Kidney (tissue), 14 donors: ENCODE measurements around the gene ANAPC16. TPM values are rescaled to one million over a fixed set of nuclear protein-coding genes. Genes with fewer than 3 reads are reported as not detected.

Experiments
- DNase-seq, 5 donors: peaks; one replicate each; pipeline ENCODE4 v3.0.0-alpha.2; 2013 to 2020
- FAIRE-seq: peaks from 2 replicates; lab custom pipeline; 2012; peaks lifted over from hg19 to GRCh38; lab: Jason Lieb, UNC
- H3K27ac ChIP-seq, 2 donors: one replicate each; pipeline ENCODE4 v1.7.0; 2013; ENCODE audit warnings: low read depth in 2 of 2, low read length in 2 of 2, inconsistent platforms in 1 of 2
- H3K27me3 ChIP-seq: one replicate; pipeline ENCODE4 v1.7.1; 2013; ENCODE audit warnings: low read length, inconsistent platforms; ENCODE audit not compliant: control insufficient read depth, insufficient read depth
- H3K36me3 ChIP-seq, 3 donors: one replicate each; pipeline versions ENCODE4 v1.7.0 to v1.7.1; 2013; ENCODE audit warnings: low read length in 3 of 3, control low read depth in 1 of 3, inconsistent platforms in 1 of 3; ENCODE audit not compliant: insufficient read depth in 3 of 3, control insufficient read depth in 2 of 3
- H3K4me1 ChIP-seq, 3 donors: one replicate each; pipeline versions ENCODE4 v1.7.0 to v1.7.1; 2013; ENCODE audit warnings: low read length in 3 of 3, inconsistent platforms in 1 of 3, low read depth in 1 of 3; ENCODE audit not compliant: control insufficient read depth in 2 of 3, insufficient read depth in 2 of 3
- H3K4me3 ChIP-seq, 3 donors: one replicate each; pipeline versions ENCODE4 v1.7.0 to v1.8.1; 2013; ENCODE audit warnings: low read length in 3 of 3, control low read depth in 1 of 3, inconsistent platforms in 1 of 3
- H3K9ac ChIP-seq, 3 donors: one replicate each; pipeline versions ENCODE4 v1.7.0 to v1.7.1; 2013; ENCODE audit warnings: low read length in 3 of 3, control low read depth in 1 of 3, inconsistent platforms in 1 of 3
- H3K9me3 ChIP-seq, 3 donors: one replicate each; pipeline versions ENCODE4 v1.7.0 to v1.7.1; 2013; ENCODE audit warnings: low read length in 3 of 3, control low read depth in 1 of 3, inconsistent platforms in 1 of 3; ENCODE audit not compliant: control insufficient read depth in 2 of 3, insufficient read depth in 1 of 3
- intact Hi-C: fragments of 100-400 bp; cut with DNase I; formaldehyde crosslinking; loops from one replicate; pipeline ENCODE4 v1.11.1; 2022
- polyA plus RNA-seq: library from polyadenylated mRNA; stranded (reverse); fragments of 350-450 nt; fragmentation: Illumina TruSeq; extraction: RNeasy Lipid Tissue Mini Kit (QIAGEN cat#74804); gene quantifications from one replicate; pipeline ENCODE4 v1.2.3, GENCODE V29; 2014; ENCODE audit warnings: low read depth, low replicate concordance; ENCODE audit not compliant: insufficient read depth
- total RNA-seq: library from RNA; stranded (reverse); fragmentation: NEBNext Ultra II Directional; extraction: Animal tissue kit (Norgen Biotek cat#: 25700); gene quantifications from one replicate; pipeline ENCODE4 v1.2.1, GENCODE V29; 2021
- TF ChIP-seq, protein P1 (sequence below): IDR thresholded peaks from 3 replicates; pipeline ENCODE4 v1.5.1; 2012; ENCODE audit warnings: mild to moderate bottlenecking, moderate library complexity, borderline replicate concordance; ENCODE audit not compliant: insufficient read depth; ENCODE audit errors: extremely low read depth
- donor health status: control.
- donor health status: control.
- donor health status: control.
- donor health status: control.
- donor health status: control.
- donor health status: DM: yes; HTN: yes; CAD: no.
- donor health status: Normal renal cell carcinoma (clear cell type).

ANAPC16 gene
- total and polyA plus RNA-seq, 2 donors from 2014 or later: 132 to 210 TPM

GRCh38 chr10:72276421-72277339 is 60.9 kb downstream of the ANAPC16 start:
- H3K27me3 ChIP-seq: no peaks in the 10 kb centered on the region
- H3K9me3 ChIP-seq: no peaks in the 10 kb centered on the region
- no peak for FAIRE-seq
- peaks cover 0 to 11% (median 8%) of the 10 kb centered on the region in 3 donors for H3K4me1 ChIP-seq
- intact Hi-C loops: loop anchor here (10.0 kb wide), 1 partner anchor 58 kb away; no protein-coding TSS in a partner anchor
- peak overlapping the region in 2 of 3 donors; percentile 98 for H3K4me3 ChIP-seq
- H3K27ac ChIP-seq: peak overlapping the region; percentile 3 to 99
- no peak overlapping the region for H3K9ac ChIP-seq
- TF ChIP-seq, protein P1, sequence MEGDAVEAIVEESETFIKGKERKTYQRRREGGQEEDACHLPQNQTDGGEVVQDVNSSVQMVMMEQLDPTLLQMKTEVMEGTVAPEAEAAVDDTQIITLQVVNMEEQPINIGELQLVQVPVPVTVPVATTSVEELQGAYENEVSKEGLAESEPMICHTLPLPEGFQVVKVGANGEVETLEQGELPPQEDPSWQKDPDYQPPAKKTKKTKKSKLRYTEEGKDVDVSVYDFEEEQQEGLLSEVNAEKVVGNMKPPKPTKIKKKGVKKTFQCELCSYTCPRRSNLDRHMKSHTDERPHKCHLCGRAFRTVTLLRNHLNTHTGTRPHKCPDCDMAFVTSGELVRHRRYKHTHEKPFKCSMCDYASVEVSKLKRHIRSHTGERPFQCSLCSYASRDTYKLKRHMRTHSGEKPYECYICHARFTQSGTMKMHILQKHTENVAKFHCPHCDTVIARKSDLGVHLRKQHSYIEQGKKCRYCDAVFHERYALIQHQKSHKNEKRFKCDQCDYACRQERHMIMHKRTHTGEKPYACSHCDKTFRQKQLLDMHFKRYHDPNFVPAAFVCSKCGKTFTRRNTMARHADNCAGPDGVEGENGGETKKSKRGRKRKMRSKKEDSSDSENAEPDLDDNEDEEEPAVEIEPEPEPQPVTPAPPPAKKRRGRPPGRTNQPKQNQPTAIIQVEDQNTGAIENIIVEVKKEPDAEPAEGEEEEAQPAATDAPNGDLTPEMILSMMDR: no peak
- peaks cover 0 to 13% (median 2%) of the 10 kb centered on the region in 3 donors for H3K36me3 ChIP-seq
- no peak for DNase-seq

DNA sequence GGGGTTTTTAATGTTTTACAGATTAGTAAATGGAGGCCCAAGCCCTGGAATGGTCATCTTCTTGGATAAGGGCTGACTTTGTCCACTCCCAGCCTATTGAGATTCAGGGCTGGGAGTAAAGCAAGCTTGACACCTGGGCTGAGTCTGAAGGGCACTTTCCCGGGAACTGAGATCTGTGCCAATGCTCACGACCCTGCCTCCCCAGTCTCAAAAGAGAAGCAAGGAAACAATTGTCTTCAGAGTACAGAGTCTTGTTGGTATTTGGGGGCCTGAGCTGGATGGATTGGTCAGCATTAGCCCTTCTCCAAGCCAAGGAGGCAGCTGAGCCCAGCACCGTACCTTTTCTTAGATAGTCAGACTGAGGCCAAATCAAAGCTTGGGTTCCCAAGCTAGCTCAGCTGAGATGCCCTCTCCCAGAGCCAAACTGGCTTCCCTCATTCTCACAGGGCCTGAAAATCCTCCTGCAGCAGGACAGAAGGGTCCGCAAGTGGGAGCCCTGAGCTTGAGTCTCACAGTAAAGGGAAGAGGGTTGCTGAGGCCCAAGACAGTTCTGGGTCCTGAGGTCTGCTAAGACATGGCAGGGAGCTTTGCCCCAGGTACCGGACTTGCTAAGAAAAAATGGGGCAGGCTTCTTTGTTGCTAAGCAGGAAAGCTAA is 61.7 kb downstream of the ANAPC16 start:
- no peak overlapping the region for H3K9ac ChIP-seq

GRCh38 chr10:72277996-72278667 is 62.3 kb downstream of the ANAPC16 start:
- peaks cover 0 to 11% (median 8%) of the 10 kb centered on the region in 3 donors for H3K4me1 ChIP-seq
- TF ChIP-seq, protein P1: no peak
- no peak overlapping the region for H3K9ac ChIP-seq
- H3K36me3 ChIP-seq: peaks cover 0 to 13% (median 2%) of the 10 kb centered on the region in 3 donors
- intact Hi-C loops: loop anchor here (10.0 kb wide), 1 partner anchor 57 kb away; no protein-coding TSS in a partner anchor
- FAIRE-seq (no peak), DNase-seq (no peak)
- no peaks in the 10 kb centered on the region for H3K27me3 ChIP-seq
- no peaks in the 10 kb centered on the region for H3K9me3 ChIP-seq
- H3K27ac ChIP-seq: no peak overlapping the region
- H3K4me3 ChIP-seq: no peak overlapping the region

More for the DNA sequence above, 61.7 kb downstream of the ANAPC16 start:
- Histone ChIP-seq H3K27ac (no peak overlapping the region), H3K4me3 (no peak overlapping the region), H3K4me1 (peaks cover 0 to 11% (median 8%) of the 10 kb centered on the region in 3 donors), H3K36me3 (peaks cover 0 to 13% (median 2%) of the 10 kb centered on the region in 3 donors), H3K27me3 (no peaks in the 10 kb centered on the region), H3K9me3 (no peaks in the 10 kb centered on the region)
- intact Hi-C loops: loop anchor here (10.0 kb wide), 1 partner anchor 57 kb away; no protein-coding TSS in a partner anchor
- DNase-seq (no peak), FAIRE-seq (no peak)
- TF ChIP-seq, protein P1: no peak
